GM23338 (cell line): ENCODE results near the gene KDM4B. TPM values are rescaled to one million over a fixed set of nuclear protein-coding genes. Genes with fewer than 3 reads are reported as not detected.

Source experiments
- ATAC-seq: fragments of 200-7000 bp; cut with Tn5 transposase; 3 replicates; pipeline ENCODE4 v1.9.1; 2020
- DNase-seq: peaks from one replicate; pipeline ENCODE4 v3.0.0-alpha.2; 2015; ENCODE audit warnings: low spot score
- H2AFZ ChIP-seq: fragments of 200-600 bp; sonication (generic); 2 replicates; pipeline ENCODE4 v1.8.0; 2016; ENCODE audit warnings: antibody characterized with exemption, mild to moderate bottlenecking, moderate library complexity
- H3F3A ChIP-seq: fragments of 200-600 bp; sonication (generic); replicated peaks from 2 replicates; pipeline ENCODE4 v1.8.0; 2017; ENCODE audit warnings: antibody characterized with exemption, mixed run types, low read depth
- H3K27ac ChIP-seq: fragments of 200-600 bp; sonication (generic); 2 replicates; pipeline ENCODE4 v1.6.1; 2016; ENCODE audit warnings: low read depth
- H3K27me3 ChIP-seq: fragments of 200-600 bp; sonication (generic); 2 replicates; pipeline ENCODE4 v1.8.0; 2016; ENCODE audit warnings: mild to moderate bottlenecking, mixed run types, moderate library complexity; ENCODE audit not compliant: insufficient read depth
- H3K36me3 ChIP-seq: fragments of 200-600 bp; sonication (generic); 2 replicates; pipeline ENCODE4 v1.8.0; 2016; ENCODE audit warnings: mild to moderate bottlenecking; ENCODE audit not compliant: insufficient read depth
- H3K4me1 ChIP-seq: fragments of 200-600 bp; sonication (generic); 2 replicates; pipeline ENCODE4 v1.8.0; 2016; ENCODE audit warnings: mild to moderate bottlenecking, moderate library complexity; ENCODE audit not compliant: insufficient read depth
- H3K4me2 ChIP-seq: fragments of 200-600 bp; sonication (generic); 2 replicates; pipeline ENCODE4 v1.7.1; 2017; ENCODE audit warnings: mixed run types
- H3K4me3 ChIP-seq: fragments of 200-600 bp; sonication (generic); 2 replicates; pipeline ENCODE4 v1.6.1; 2016; ENCODE audit warnings: mixed run types
- H3K79me2 ChIP-seq: fragments of 200-600 bp; sonication (generic); replicated peaks from 2 replicates; pipeline ENCODE4 v1.8.0; 2017; ENCODE audit warnings: mild to moderate bottlenecking; ENCODE audit not compliant: insufficient read depth
- H3K9me2 ChIP-seq: fragments of 200-600 bp; sonication (generic); 2 replicates; pipeline ENCODE4 v1.8.0; 2017; ENCODE audit not compliant: insufficient read depth
- H4K20me1 ChIP-seq: fragments of 200-600 bp; sonication (generic); replicated peaks from 2 replicates; pipeline ENCODE4 v1.8.0; 2017; ENCODE audit warnings: mild to moderate bottlenecking; ENCODE audit not compliant: insufficient read depth
- H3K27ac Mint-ChIP-seq: 2 replicates; pipeline ENCODE4 v1.8.0; 2020; ENCODE audit warnings: inconsistent platforms, mild to moderate bottlenecking, moderate library complexity, mixed read lengths
- H3K27me3 Mint-ChIP-seq: 3 replicates; pipeline ENCODE4 v1.8.0; 2022; ENCODE audit warnings: low read depth, mild to moderate bottlenecking, moderate library complexity, mixed read lengths, inconsistent platforms; ENCODE audit not compliant: insufficient read depth, poor library complexity
- H3K36me3 Mint-ChIP-seq: 3 replicates; pipeline ENCODE4 v1.8.0; 2021; ENCODE audit warnings: low read depth, mild to moderate bottlenecking, inconsistent platforms, moderate library complexity, mixed read lengths
- H3K4me1 Mint-ChIP-seq: 3 replicates; pipeline ENCODE4 v1.8.0; 2020; ENCODE audit warnings: mild to moderate bottlenecking, inconsistent platforms, mixed read lengths
- H3K4me3 Mint-ChIP-seq: 3 replicates; pipeline ENCODE4 v1.8.0; 2021; ENCODE audit warnings: moderate library complexity, mild to moderate bottlenecking, inconsistent platforms, mixed read lengths
- H3K9me3 Mint-ChIP-seq: 3 replicates; pipeline ENCODE4 v1.8.0; 2020; ENCODE audit warnings: moderate library complexity, mild to moderate bottlenecking, inconsistent platforms, mixed read lengths
- CREB1 ChIP-seq: fragments of 250-450 bp; sonication (Bioruptor Pico); IDR thresholded peaks from 2 replicates; pipeline ENCODE4 v1.5.0; 2020; ENCODE audit warnings: low read depth, mild to moderate bottlenecking, moderate library complexity
- EZH2 ChIP-seq: fragments of 200-600 bp; sonication (generic); IDR thresholded peaks from one replicate; pipeline ENCODE4 v1.8.0; 2017; ENCODE audit warnings: antibody characterized with exemption, mild to moderate bottlenecking, low read depth; ENCODE audit not compliant: unreplicated experiment
- EZH2phosphoT487 ChIP-seq: fragments of 200-600 bp; sonication (generic); IDR thresholded peaks from one replicate; pipeline ENCODE4 v1.8.1; 2018; ENCODE audit warnings: antibody characterized with exemption; ENCODE audit not compliant: unreplicated experiment
- JUNB ChIP-seq: IDR thresholded peaks from one replicate; pipeline ENCODE4 v1.6.1; 2016; ENCODE audit warnings: antibody characterized with exemption; ENCODE audit not compliant: unreplicated experiment
- NANOG ChIP-seq: IDR thresholded peaks from 2 replicates; pipeline ENCODE4 v1.6.1; 2016; ENCODE audit warnings: antibody characterized with exemption, borderline replicate concordance
- POLR2AphosphoS5 ChIP-seq: IDR thresholded peaks from 2 replicates; pipeline ENCODE4 v1.6.1; 2016; ENCODE audit warnings: antibody characterized with exemption, low read depth
- STAT1 ChIP-seq: IDR thresholded peaks from one replicate; pipeline ENCODE4 v1.6.1; 2016; ENCODE audit warnings: antibody characterized with exemption; ENCODE audit not compliant: unreplicated experiment
- ZNF114 ChIP-seq: fragments of 250-450 bp; sonication (Bioruptor Pico); IDR thresholded peaks from 2 replicates; pipeline ENCODE4 v1.5.0; 2020; ENCODE audit warnings: mild to moderate bottlenecking, moderate library complexity
- ZNF331 ChIP-seq: fragments of 250-450 bp; sonication (Bioruptor Pico); IDR thresholded peaks from 2 replicates; pipeline ENCODE4 v1.5.0; 2020; ENCODE audit warnings: low read depth, mild to moderate bottlenecking, moderate library complexity
- polyA plus RNA-seq: library from polyadenylated mRNA; unstranded; fragments of >200 nt; fragmentation: Nextera tagmentation; extraction: Ambion mirVana; gene quantifications from 2 replicates; pipeline ENCODE4 v1.2.1, GENCODE V29; 2016
- total RNA-seq: library from RNA; depleted of rRNA; stranded (reverse); fragments of >200 nt; shearing (Covaris generic); gene quantifications from 2 replicates; pipeline ENCODE4 v1.2.3, GENCODE V29; 2014
- TF ChIP-seq, protein P1 (sequence below): IDR thresholded peaks from one replicate; pipeline ENCODE4 v1.6.1; 2018; ENCODE audit warnings: antibody characterized with exemption; ENCODE audit not compliant: unreplicated experiment
- TF ChIP-seq, protein P2 (sequence below), 2 experiments: fragments of 200-600 bp in 1 of 2; sonication (generic) in 1 of 2; conservative IDR thresholded peaks; 2 replicates each; pipeline versions ENCODE4 v1.5.1 to v1.6.1; 2016 to 2017; ENCODE audit warnings: antibody characterized with exemption in 2 of 2, low read depth in 2 of 2, mild to moderate bottlenecking in 2 of 2, moderate library complexity in 1 of 2
- TF ChIP-seq, protein P3 (sequence below): IDR thresholded peaks from 2 replicates; pipeline ENCODE4 v1.6.1; 2016; ENCODE audit warnings: antibody characterized with exemption
- TF ChIP-seq, protein P4 (sequence below): fragments of 250-450 bp; sonication (Bioruptor Pico); IDR thresholded peaks from 2 replicates; pipeline ENCODE4 v1.5.0; 2020; ENCODE audit warnings: mild to moderate bottlenecking, moderate library complexity

The KDM4B gene
- total and polyA plus RNA-seq, 2 experiments from 2014 or later, result 9.1 to 27.6 TPM

DNA sequence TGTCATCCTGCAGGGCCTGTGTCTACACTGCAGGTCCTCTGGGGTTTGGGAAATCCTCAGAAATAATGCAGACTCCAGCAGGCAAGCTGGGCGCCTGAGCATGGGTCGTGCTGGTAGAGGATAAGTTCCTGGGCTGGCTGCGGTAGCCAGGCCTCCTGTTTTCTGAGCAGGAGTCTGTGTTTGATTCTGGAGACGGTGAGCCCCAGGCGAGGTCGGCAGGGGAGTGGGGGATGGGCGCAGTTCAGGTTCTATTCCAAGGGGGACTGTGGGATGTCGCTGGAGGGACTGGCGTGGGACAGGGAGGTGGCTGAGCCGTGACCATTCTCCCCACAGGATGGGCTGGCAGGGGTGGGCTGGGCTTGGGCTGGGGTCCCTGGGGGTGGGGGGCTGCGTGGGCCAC lies 154.7 kb downstream of the KDM4B start:
- H3K27ac ChIP-seq, result peak overlapping the region; percentile 72; the same call in 1 of the 2 replicates
- H3K4me3 Mint-ChIP-seq, result no peak overlapping the region; the same call in 2 of the 3 replicates
- H3K79me2 ChIP-seq, result no peaks in the 10 kb centered on the region
- DNase-seq (no peak), ATAC-seq (peak; percentile 5; the same call in 2 of the 3 replicates)
- no peaks in the 10 kb centered on the region for H4K20me1 ChIP-seq
- H3K9me3 Mint-ChIP-seq, result no peaks in the 10 kb centered on the region
- peaks cover 25% of the 10 kb centered on the region for H3K4me1 ChIP-seq
- H3K27me3 ChIP-seq, result no peaks in the 10 kb centered on the region
- H3K27ac Mint-ChIP-seq, result peak overlapping the region; percentile 76
- no peak overlapping the region for H3K4me3 ChIP-seq
- no peaks in the 10 kb centered on the region for H3K36me3 ChIP-seq
- H3K4me1 Mint-ChIP-seq, result peaks cover 48% of the 10 kb centered on the region
- H3K4me2 ChIP-seq, result no peak overlapping the region
- H3K9me2 ChIP-seq, result no peaks in the 10 kb centered on the region
- H3F3A ChIP-seq, result no peaks in the 10 kb centered on the region
- H2AFZ ChIP-seq, result no peak overlapping the region
- TF ChIP-seq POLR2AphosphoS5, result no peak
- TF ChIP-seq, protein P1, sequence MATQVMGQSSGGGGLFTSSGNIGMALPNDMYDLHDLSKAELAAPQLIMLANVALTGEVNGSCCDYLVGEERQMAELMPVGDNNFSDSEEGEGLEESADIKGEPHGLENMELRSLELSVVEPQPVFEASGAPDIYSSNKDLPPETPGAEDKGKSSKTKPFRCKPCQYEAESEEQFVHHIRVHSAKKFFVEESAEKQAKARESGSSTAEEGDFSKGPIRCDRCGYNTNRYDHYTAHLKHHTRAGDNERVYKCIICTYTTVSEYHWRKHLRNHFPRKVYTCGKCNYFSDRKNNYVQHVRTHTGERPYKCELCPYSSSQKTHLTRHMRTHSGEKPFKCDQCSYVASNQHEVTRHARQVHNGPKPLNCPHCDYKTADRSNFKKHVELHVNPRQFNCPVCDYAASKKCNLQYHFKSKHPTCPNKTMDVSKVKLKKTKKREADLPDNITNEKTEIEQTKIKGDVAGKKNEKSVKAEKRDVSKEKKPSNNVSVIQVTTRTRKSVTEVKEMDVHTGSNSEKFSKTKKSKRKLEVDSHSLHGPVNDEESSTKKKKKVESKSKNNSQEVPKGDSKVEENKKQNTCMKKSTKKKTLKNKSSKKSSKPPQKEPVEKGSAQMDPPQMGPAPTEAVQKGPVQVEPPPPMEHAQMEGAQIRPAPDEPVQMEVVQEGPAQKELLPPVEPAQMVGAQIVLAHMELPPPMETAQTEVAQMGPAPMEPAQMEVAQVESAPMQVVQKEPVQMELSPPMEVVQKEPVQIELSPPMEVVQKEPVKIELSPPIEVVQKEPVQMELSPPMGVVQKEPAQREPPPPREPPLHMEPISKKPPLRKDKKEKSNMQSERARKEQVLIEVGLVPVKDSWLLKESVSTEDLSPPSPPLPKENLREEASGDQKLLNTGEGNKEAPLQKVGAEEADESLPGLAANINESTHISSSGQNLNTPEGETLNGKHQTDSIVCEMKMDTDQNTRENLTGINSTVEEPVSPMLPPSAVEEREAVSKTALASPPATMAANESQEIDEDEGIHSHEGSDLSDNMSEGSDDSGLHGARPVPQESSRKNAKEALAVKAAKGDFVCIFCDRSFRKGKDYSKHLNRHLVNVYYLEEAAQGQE, result no peak
- TF ChIP-seq CREB1 (CRISPR knock-in tag), result no peak
- TF ChIP-seq NANOG, result no peak
- TF ChIP-seq ZNF331 (CRISPR knock-in tag), result no peak
- no peak for TF ChIP-seq STAT1
- TF ChIP-seq EZH2phosphoT487, result no peak
- no peak for TF ChIP-seq EZH2
- TF ChIP-seq, protein P2, sequence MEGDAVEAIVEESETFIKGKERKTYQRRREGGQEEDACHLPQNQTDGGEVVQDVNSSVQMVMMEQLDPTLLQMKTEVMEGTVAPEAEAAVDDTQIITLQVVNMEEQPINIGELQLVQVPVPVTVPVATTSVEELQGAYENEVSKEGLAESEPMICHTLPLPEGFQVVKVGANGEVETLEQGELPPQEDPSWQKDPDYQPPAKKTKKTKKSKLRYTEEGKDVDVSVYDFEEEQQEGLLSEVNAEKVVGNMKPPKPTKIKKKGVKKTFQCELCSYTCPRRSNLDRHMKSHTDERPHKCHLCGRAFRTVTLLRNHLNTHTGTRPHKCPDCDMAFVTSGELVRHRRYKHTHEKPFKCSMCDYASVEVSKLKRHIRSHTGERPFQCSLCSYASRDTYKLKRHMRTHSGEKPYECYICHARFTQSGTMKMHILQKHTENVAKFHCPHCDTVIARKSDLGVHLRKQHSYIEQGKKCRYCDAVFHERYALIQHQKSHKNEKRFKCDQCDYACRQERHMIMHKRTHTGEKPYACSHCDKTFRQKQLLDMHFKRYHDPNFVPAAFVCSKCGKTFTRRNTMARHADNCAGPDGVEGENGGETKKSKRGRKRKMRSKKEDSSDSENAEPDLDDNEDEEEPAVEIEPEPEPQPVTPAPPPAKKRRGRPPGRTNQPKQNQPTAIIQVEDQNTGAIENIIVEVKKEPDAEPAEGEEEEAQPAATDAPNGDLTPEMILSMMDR (conservative IDR thresholded peaks at IDR 0.05; ENCODE audit: low read depth in 2 of 2), result no peak
- TF ChIP-seq, protein P3, sequence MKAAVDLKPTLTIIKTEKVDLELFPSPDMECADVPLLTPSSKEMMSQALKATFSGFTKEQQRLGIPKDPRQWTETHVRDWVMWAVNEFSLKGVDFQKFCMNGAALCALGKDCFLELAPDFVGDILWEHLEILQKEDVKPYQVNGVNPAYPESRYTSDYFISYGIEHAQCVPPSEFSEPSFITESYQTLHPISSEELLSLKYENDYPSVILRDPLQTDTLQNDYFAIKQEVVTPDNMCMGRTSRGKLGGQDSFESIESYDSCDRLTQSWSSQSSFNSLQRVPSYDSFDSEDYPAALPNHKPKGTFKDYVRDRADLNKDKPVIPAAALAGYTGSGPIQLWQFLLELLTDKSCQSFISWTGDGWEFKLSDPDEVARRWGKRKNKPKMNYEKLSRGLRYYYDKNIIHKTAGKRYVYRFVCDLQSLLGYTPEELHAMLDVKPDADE, result no peak
- no peak for TF ChIP-seq ZNF114
- TF ChIP-seq, protein P4, sequence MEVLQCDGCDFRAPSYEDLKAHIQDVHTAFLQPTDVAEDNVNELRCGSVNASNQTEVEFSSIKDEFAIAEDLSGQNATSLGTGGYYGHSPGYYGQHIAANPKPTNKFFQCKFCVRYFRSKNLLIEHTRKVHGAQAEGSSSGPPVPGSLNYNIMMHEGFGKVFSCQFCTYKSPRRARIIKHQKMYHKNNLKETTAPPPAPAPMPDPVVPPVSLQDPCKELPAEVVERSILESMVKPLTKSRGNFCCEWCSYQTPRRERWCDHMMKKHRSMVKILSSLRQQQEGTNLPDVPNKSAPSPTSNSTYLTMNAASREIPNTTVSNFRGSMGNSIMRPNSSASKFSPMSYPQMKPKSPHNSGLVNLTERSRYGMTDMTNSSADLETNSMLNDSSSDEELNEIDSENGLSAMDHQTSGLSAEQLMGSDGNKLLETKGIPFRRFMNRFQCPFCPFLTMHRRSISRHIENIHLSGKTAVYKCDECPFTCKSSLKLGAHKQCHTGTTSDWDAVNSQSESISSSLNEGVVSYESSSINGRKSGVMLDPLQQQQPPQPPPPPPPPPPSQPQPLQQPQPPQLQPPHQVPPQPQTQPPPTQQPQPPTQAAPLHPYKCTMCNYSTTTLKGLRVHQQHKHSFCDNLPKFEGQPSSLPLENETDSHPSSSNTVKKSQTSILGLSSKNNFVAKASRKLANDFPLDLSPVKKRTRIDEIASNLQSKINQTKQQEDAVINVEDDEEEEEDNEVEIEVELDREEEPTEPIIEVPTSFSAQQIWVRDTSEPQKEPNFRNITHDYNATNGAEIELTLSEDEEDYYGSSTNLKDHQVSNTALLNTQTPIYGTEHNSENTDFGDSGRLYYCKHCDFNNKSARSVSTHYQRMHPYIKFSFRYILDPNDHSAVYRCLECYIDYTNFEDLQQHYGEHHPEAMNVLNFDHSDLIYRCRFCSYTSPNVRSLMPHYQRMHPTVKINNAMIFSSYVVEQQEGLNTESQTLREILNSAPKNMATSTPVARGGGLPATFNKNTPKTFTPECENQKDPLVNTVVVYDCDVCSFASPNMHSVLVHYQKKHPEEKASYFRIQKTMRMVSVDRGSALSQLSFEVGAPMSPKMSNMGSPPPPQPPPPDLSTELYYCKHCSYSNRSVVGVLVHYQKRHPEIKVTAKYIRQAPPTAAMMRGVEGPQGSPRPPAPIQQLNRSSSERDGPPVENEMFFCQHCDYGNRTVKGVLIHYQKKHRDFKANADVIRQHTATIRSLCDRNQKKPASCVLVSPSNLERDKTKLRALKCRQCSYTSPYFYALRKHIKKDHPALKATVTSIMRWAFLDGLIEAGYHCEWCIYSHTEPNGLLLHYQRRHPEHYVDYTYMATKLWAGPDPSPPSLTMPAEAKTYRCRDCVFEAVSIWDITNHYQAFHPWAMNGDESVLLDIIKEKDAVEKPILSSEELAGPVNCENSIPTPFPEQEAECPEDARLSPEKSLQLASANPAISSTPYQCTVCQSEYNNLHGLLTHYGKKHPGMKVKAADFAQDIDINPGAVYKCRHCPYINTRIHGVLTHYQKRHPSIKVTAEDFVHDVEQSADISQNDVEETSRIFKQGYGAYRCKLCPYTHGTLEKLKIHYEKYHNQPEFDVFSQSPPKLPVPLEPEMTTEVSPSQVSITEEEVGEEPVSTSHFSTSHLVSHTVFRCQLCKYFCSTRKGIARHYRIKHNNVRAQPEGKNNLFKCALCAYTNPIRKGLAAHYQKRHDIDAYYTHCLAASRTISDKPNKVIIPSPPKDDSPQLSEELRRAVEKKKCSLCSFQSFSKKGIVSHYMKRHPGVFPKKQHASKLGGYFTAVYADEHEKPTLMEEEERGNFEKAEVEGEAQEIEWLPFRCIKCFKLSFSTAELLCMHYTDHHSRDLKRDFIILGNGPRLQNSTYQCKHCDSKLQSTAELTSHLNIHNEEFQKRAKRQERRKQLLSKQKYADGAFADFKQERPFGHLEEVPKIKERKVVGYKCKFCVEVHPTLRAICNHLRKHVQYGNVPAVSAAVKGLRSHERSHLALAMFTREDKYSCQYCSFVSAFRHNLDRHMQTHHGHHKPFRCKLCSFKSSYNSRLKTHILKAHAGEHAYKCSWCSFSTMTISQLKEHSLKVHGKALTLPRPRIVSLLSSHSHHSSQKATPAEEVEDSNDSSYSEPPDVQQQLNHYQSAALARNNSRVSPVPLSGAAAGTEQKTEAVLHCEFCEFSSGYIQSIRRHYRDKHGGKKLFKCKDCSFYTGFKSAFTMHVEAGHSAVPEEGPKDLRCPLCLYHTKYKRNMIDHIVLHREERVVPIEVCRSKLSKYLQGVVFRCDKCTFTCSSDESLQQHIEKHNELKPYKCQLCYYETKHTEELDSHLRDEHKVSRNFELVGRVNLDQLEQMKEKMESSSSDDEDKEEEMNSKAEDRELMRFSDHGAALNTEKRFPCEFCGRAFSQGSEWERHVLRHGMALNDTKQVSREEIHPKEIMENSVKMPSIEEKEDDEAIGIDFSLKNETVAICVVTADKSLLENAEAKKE, result no peak
- no peak for TF ChIP-seq JUNB
- H3K36me3 Mint-ChIP-seq, result peaks cover 10% of the 10 kb centered on the region
- peaks cover 14% of the 10 kb centered on the region for H3K27me3 Mint-ChIP-seq
